ENCODE results near the gene TCN1.
"Not testable (repeated sequence)": the region's sequence is repeated elsewhere in the genome, so short reads cannot be mapped to it uniquely, and the experiment has no call there.

The TCN1 gene

GRCh38 chr11:59857439-59858434, 8.6 kb downstream of the TCN1 start:
- DNase-seq: peak; percentile 11

GRCh38 chr11:59854871-59855270, 11.4 kb downstream of the TCN1 start:
- DNase-seq: no peak

DNA sequence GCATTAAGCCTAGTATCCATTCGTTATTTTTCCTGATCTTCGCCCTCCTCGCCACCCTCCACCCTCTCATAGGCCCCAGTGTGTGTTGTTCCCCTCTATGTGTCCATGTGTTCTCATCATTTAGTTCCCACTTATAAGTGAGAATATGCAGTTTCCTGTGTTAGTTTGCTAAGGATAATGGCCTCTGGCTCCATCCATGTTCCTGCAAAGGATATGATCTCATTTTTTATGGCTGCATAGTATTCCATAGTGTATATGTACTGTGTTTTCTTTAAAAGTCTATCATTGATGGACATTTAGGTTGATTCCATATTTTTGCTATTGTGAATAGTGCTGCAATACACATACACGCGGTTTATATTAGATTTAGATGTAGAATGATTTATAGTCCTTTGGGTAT, 14.9 kb downstream of the TCN1 start:
- DNase-seq: not testable (repeated sequence)

DNA sequence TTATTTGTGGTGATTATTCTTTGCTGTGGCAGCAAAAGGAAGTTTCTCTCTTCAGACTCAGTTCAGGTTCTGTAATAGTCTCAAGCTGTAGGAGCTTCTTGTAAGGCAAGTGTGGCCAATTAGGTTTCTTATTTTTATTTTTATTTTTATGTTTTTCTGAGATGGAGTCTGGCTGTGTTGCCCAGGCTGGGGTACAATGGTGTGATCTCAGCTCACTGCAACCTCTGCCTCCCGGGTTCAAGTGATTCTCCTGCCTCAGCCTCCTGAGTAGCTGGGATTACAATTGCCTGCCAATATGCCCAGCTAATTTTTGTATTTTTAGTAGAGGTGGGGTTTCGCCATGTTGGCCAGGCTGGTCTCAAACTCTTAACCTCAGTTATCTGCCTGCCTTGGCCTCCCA, 16.7 kb downstream of the TCN1 start:
- DNase-seq: not testable (repeated sequence)

DNA sequence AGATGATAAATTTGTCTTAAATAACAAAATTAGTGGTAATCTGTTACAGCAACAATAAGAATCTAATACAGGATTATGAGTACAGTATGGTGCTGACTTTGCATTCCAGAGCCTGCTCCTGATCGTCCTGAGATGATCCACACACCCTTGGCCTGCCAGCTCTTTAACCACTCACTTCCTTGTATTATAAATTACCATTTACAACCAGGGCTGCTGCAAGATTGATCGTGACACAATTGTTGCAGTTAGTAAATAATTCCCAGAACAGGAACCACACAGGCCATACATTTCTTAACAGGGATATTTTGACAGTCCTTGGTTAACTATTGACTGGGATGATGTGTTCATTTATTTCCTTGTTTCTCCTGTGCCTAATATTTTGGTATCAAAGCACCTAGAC, 17.2 kb downstream of the TCN1 start:
- no peak for DNase-seq

DNA sequence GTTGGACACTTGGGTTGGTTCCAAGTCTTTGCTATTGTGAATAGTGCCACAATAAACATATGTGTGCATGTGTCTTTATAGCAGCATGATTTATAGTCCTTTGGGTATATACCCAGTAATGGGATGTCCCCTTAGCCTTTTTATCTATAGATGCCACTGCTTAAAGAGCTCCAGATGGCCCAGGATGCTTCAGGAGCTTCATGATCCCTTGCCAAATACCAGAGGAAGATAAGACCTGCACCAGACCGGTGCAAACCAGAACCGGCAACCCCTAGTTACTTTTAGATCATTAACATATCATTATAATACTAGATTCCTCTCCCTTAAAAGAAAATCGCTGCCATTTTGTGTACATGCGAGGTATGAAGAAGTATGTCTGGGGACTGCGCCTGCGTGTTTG, 17.8 kb downstream of the TCN1 start:
- DNase-seq: not testable (repeated sequence)

- no peak for DNase-seq
These were observed 18.7 kb downstream of the TCN1 start for GRCh38 chr11:59847626-59848025.

DNA sequence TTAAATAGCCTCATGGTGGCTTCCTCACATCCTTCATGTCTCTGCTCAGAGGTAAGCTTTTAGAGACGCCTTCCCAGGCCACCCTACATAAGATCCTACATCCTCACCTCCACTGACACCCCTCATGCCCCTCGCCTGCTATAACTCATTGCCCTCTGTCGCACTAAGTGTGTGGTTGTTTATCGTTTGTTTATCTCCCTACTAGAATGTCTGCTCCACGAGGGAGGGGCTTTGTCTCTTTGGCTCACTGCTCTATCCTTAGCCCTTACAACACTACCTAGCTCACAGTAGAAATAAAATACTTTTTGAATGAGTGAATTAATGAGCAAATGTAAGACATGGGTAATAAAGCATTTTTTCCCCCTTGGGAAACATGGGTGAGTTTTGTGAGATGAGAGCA, 19.7 kb downstream of the TCN1 start:
- DNase-seq: no peak

- no peak for DNase-seq
These were observed 20.9 kb downstream of the TCN1 start, which contains the start of gene CBLIF for GRCh38 chr11:59845399-59845798. CBLIF (minus strand) TSS chr11:59845499; CDS start chr11:59845453, 46 bp downstream.

GRCh38 chr11:59842316-59842715, 24.0 kb downstream of the TCN1 start:
- no peak for DNase-seq

GRCh38 chr11:59841514-59841913, 24.8 kb downstream of the TCN1 start:
- no peak for DNase-seq

DNA sequence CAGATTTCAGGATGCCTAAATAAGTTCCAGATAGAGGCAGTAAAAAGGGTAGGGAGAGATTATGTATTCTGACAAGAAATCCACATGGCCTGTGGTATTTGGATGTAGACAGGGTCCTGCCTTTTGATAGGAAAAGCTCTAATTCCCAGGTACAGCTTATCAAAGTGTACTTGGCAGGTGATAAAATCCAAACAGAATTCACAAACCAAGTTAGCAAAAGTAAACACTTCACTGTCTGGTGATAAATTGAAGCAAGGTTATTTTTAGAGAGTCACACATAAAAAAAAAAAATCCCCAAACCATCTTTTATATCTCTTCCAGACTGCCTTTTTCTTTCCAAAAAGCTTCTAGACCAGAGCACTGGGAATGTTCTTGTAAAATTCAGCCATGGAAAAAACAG, 26.7 kb downstream of the TCN1 start:
- DNase-seq: no peak

DNA sequence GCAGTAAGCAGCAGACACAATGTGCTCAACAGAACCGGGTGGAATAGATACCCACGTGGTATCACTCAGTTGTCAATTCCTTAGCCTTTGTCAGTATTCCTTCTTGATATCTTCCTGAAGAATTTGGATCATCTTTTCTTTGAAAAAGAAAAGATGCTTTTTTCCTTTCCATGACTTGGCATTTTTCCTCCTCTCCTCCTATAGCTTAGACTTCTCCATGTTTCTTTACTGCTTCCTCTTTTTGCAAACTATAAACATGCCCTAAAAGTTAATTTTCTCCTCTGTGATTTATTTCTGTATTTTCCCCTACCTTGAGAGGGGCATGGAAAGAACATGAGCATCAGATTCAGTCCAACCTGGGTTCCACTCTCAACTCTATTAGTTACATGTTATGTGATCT, 32.7 kb downstream of the TCN1 start:
- no peak for DNase-seq

- DNase-seq: no peak
These were observed 36.9 kb downstream of the TCN1 start for GRCh38 chr11:59829358-59829757.

DNA sequence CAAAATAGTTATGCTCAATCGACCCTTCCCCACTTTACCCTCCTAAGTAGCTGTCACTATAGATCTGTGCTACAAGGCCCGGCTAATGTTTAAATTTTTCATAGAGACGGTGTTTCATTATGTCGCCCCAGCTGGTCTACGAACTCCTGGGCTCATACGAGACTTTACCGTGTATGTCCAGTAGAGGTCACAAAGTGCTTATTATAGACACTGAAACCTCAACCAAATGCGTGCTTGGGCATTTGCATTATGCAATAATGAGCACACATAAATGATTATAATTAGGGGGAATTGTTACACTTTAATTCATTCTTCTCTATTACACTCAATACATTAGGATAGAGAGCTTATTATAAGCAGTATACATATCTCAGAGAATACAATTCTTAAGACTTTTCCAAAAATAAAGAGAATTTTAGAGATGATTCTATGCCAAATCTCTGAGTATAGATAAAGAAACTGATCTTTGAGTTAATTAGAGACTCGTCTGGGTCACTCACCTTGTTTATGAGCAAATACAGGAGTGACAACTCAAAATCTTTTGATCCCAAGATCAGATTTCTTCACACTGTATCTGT, 43.2 kb downstream of the TCN1 start:
- DNase-seq: peak; percentile 31

DNA sequence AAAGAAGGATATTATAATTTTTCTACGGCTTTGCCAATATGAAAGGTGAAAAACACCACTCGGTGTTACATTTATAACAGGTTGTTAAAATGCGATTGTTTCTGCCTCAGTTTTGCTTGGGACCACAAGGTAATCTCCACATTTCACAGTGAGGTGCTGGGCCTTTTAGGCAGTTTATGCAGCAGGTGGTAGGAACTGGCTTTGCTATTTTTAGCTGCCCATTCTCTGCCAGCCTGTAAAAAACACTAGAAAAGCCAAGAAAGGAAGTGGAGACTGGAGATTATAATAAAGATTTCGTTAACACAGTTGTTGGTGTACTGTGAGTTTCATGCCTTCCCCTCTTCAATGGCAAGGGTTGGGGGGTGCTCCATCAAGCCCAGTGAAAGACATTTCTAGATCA, 47.7 kb downstream of the TCN1 start:
- DNase-seq: no peak

DNA sequence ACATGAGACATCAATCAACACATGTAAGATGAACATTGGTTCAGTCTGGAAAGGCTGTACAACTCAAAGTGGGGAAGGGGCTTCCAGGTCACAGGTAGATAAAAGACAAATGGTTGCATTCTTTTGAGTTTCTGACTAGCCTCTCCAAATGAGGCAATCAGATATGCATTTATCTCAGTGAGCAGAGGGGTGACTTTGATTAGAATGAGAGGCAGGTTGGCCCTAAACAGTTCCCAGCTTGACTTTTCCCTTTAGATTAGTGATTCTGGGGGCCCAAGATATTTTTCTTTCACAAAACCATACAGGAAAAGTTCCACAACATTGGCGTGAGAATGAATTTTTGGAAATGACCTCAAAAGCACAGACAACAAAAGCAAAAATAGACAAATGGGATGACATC, 49.9 kb downstream of the TCN1 start:
- not testable (repeated sequence) for DNase-seq

- DNase-seq: no peak
These were observed 50.5 kb downstream of the TCN1 start for GRCh38 chr11:59815754-59816153.

GRCh38 chr11:59814021-59814420, 52.3 kb downstream of the TCN1 start:
- DNase-seq: no peak

DNA sequence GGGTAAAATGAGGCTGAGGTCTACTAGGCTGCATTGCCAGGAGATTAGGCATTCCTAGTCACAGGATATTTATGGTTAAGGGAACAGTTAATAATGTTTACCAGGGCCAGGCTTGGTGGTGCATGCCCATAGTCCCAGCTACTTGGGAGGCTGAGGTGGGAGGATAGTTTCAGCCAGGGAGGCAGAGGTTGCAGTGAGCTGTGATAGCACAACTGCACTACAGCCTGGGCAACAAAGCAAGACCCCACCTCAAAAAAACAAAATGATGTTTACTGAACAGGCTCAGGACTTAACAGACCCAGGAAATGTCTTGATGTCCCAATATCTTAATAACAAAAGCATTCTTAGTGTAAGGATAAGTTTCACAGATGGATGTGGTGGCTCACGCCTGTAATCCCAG, 52.9 kb downstream of the TCN1 start:
- no peak for DNase-seq

GRCh38 chr11:59812220-59812619, 54.1 kb downstream of the TCN1 start:
- DNase-seq: no peak

DNA sequence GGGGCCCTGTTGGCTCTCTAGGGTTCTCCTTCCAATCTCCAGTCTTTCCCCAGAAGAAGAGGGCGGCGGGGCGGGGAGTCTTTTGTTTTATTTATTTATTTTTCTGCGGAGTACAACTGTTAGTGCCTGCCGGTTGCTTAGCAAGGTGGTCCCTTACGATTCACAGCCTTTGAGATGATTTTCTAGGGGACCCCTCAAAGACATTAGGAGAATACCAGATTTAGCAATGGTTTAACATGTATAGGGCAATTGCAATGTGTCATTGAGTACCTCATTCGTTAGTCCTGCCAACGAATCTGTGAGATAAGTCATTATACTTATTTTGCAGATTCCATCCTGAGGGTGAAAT, 55.4 kb downstream of the TCN1 start:
- no peak for DNase-seq

DNA sequence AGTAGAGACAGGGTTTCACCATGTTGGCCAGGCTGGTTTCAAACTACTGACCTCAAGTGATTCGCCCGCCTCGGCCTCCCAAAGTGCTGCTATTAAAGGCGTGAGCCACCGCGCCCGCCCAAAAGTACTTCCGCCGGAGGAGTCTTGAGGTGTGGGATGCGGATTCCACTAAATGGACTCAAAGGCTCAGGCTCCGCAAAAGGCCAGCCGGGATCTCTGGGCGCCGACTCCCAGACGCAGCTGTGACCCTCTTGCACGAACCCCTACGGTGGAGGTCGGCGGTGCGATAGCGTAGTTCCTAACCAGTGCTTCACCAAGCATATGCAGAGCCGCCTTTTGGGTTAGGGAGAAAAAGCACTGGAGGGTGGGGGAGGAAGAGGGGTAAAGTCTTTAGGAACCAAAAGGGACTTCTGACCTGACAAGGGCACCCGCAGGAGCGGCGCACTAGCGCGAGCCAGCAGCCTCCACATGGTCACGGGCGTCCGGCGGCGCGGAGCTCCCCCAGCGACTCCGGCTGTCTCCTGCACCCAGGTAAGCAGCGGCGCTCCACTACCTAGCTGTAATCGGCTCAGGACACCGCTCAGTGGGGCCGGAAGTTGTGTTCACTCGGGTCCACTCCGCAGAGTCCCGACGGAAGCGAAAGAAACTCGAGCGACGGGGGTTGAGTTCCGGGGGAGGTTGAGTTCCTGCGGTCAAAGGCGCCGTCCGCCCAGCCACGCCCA, 55.9 kb downstream of the TCN1 start, which contains the start of gene MRPL16:
Gene MRPL16, minus strand, starts transcription at position 590 of the 722 bp plus-strand sequence. Its CDS starts 120 bp downstream, at position 470.
- peak; percentile 94 for DNase-seq
